Measurements from ENCODE around the gene EHBP1L1.

DNA sequence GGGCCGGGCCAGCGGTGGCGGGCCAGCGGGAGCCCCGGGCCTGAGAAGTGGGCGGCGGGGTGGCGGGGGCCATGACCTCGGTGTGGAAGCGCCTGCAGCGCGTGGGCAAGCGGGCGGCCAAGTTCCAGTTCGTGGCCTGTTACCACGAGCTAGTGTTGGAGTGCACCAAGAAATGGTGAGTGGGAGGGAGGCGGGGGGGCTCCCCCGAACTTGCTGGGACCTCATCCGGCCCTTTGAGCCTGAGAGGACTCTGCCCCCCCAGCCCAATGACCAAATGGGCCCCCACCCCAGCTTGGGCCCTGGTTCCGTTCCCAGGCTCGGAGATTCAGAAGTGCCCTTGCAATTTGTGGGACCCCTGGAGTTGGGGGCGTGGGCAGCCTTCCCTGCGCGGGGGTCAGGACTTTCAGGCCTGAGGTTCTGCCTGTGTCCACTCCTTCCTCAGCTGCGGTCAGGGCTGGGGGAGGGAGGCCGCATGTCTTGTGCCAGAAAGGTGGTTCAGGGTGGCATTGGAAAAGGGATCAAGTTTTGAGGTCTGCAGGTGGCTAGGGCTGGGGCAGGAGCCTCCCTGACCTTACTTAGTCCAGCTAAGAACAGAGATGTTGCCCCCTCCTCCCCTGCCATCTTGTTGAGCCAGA lies 496 bp downstream of the EHBP1L1 start:
- TF ChIP-seq EZH2 (IDR thresholded peaks at IDR 0.05; ENCODE audit: low read depth, low read length, severe bottlenecking) = no peak
- TF ChIP-seq RFX5 (IDR thresholded peaks at IDR 0.05; ENCODE audit: borderline replicate concordance, low read depth, low read length) = no peak
- TF ChIP-seq JUN (IDR thresholded peaks at IDR 0.05; ENCODE audit: low read depth, low read length) = no peak
- TF ChIP-seq ZNF274 (IDR thresholded peaks at IDR 0.05; ENCODE audit: borderline replicate concordance, extremely low read depth, low read length) = no peak
- TF ChIP-seq, protein P1, sequence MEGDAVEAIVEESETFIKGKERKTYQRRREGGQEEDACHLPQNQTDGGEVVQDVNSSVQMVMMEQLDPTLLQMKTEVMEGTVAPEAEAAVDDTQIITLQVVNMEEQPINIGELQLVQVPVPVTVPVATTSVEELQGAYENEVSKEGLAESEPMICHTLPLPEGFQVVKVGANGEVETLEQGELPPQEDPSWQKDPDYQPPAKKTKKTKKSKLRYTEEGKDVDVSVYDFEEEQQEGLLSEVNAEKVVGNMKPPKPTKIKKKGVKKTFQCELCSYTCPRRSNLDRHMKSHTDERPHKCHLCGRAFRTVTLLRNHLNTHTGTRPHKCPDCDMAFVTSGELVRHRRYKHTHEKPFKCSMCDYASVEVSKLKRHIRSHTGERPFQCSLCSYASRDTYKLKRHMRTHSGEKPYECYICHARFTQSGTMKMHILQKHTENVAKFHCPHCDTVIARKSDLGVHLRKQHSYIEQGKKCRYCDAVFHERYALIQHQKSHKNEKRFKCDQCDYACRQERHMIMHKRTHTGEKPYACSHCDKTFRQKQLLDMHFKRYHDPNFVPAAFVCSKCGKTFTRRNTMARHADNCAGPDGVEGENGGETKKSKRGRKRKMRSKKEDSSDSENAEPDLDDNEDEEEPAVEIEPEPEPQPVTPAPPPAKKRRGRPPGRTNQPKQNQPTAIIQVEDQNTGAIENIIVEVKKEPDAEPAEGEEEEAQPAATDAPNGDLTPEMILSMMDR (IDR thresholded peaks at IDR 0.05; ENCODE audit: control extremely low read depth in 1 of 3, insufficient read depth in 1 of 3, low read depth in 1 of 3, low read length in 3 of 3) = no peak
- TF ChIP-seq, protein P2, sequence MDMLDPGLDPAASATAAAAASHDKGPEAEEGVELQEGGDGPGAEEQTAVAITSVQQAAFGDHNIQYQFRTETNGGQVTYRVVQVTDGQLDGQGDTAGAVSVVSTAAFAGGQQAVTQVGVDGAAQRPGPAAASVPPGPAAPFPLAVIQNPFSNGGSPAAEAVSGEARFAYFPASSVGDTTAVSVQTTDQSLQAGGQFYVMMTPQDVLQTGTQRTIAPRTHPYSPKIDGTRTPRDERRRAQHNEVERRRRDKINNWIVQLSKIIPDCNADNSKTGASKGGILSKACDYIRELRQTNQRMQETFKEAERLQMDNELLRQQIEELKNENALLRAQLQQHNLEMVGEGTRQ (IDR thresholded peaks at IDR 0.05; ENCODE audit: low read length) = no peak
- TF ChIP-seq CHD2 (IDR thresholded peaks at IDR 0.05; ENCODE audit: low read length) = no peak
- no peak for TF ChIP-seq TAF1 (IDR thresholded peaks at IDR 0.05; ENCODE audit: low read depth, low read length)
- TF ChIP-seq SIN3A (conservative IDR thresholded peaks at IDR 0.05 in 1 of 2, IDR thresholded peaks at IDR 0.05 in 1 of 2; ENCODE audit: low read depth in 1 of 2, low read length in 2 of 2) = no peak
- no peak for TF ChIP-seq EP300 (IDR thresholded peaks at IDR 0.05; ENCODE audit: borderline replicate concordance in 1 of 2, low read depth in 2 of 2, low read length in 2 of 2)
